ENCODE data around the gene KRT33B.

KRT33B gene

DNA sequence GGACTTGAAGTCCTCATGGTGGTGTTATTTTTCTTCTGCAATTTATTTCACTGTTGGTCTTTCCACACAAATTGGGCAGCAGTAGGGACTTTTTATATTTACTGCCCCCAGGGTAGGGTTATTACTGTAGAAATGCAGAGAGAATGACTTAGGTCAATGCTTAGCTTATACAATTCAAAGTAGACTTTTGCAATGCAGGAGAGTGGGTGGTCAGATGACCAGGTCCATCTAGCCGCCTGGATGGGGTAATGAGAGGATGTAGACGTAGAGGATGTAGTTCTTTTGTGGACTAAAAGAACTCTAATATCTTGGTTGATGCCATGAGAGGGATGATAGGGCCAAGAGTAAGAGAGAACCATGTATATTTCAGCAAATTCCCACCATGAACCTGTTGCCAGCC is 51.4 kb downstream of the KRT33B start:
- Histone ChIP-seq H3K27me3 (replicated peaks; ENCODE audit: control insufficient read depth, insufficient read depth, low read length) (peaks cover 8% of the 10 kb centered on the region), H3K36me3 (ENCODE audit: control insufficient read depth, insufficient read depth, low read length, severe bottlenecking) (no peaks in the 10 kb centered on the region), H3K9me3 (ENCODE audit: control insufficient read depth, low read length) (peaks cover 12% of the 10 kb centered on the region), H3K9ac (ENCODE audit: low read length) (no peak overlapping the region), H3K4me1 (ENCODE audit: control insufficient read depth, insufficient read depth, low read length) (no peaks in the 10 kb centered on the region), H3K4me3 (ENCODE audit: low read length) (no peak overlapping the region)
- DNase-seq (ENCODE audit: low read depth): no peak

- Histone ChIP-seq H3K9me3 (ENCODE audit: control insufficient read depth, low read length) (peaks cover 12% of the 10 kb centered on the region), H3K27me3 (replicated peaks; ENCODE audit: control insufficient read depth, insufficient read depth, low read length) (peaks cover 12% of the 10 kb centered on the region), H3K36me3 (ENCODE audit: control insufficient read depth, insufficient read depth, low read length, severe bottlenecking) (no peaks in the 10 kb centered on the region), H3K4me3 (ENCODE audit: low read length) (no peak overlapping the region), H3K9ac (ENCODE audit: low read length) (no peak overlapping the region), H3K4me1 (ENCODE audit: control insufficient read depth, insufficient read depth, low read length) (no peaks in the 10 kb centered on the region)
- no peak for DNase-seq (ENCODE audit: low read depth)
These were observed 53.7 kb downstream of the KRT33B start for GRCh38 chr17:41315814-41316445.

- DNase-seq (ENCODE audit: low read depth): no peak
- H3K4me3 ChIP-seq (ENCODE audit: low read length): no peak within 1 kb of the TSS
- H3K27me3 ChIP-seq (replicated peaks; ENCODE audit: control insufficient read depth, insufficient read depth, low read length): peaks cover 12% of the 10 kb centered on the region
- H3K9me3 ChIP-seq (ENCODE audit: control insufficient read depth, low read length): peaks cover 10% of the 10 kb centered on the region
- no peak within 1 kb of the TSS for H3K9ac ChIP-seq (ENCODE audit: low read length)
- H3K36me3 ChIP-seq (ENCODE audit: control insufficient read depth, insufficient read depth, low read length, severe bottlenecking): no peaks in the 10 kb centered on the region
- no peaks in the 10 kb centered on the region for H3K4me1 ChIP-seq (ENCODE audit: control insufficient read depth, insufficient read depth, low read length)
These were observed 54.3 kb downstream of the KRT33B start, which contains the start of gene KRTAP17-1 for GRCh38 chr17:41315204-41315794. TSS of gene KRTAP17-1 (minus strand) at chr17:41315710. CDS start at chr17:41315650, 60 bp downstream.

Measured in adipocyte (in vitro differentiated cells).